K562 (cell line): Measurements from ENCODE around the gene FAM83D. TPM values are rescaled to one million over a fixed set of nuclear protein-coding genes. Genes with fewer than 3 reads are reported as not detected.

Experiments used
- CREB3 ChIP-seq: fragments of 450-650 bp; conservative IDR thresholded peaks from 2 replicates; pipeline ENCODE4 v1.6.1; 2016; ENCODE audit warnings: missing genetic modification characterization, low read depth, mild to moderate bottlenecking, missing compliant biosample characterization, moderate library complexity
- FOXK2 ChIP-seq, 2 experiments: fragments of 450-650 bp; IDR thresholded peaks in 1 of 2; conservative IDR thresholded peaks in 1 of 2; 2 replicates each; pipeline ENCODE4 v1.6.1; 2016; ENCODE audit warnings: low read depth in 2 of 2, mild to moderate bottlenecking in 1 of 2
- GABPB2 ChIP-seq: fragments of 250-450 bp; sonication (Bioruptor Pico); conservative IDR thresholded peaks from 2 replicates; pipeline ENCODE4 v1.5.1; 2021; ENCODE audit warnings: mild to moderate bottlenecking
- HDAC8 ChIP-seq: fragments of 450-650 bp; IDR thresholded peaks from 2 replicates; pipeline ENCODE4 v1.6.1; 2016; ENCODE audit warnings: mild to moderate bottlenecking, missing genetic modification characterization, moderate library complexity, missing compliant biosample characterization
- JUN ChIP-seq, 2 experiments: sonication (generic) in 1 of 2; formaldehyde crosslinking in 1 of 2; IDR thresholded peaks; 2 replicates each; pipeline versions ENCODE4 v1.6.1 to v1.8.0; 2012 to 2022; ENCODE audit warnings: borderline replicate concordance in 2 of 2, mild to moderate bottlenecking in 2 of 2, improper control_type of control experiment in 1 of 2, low read depth in 1 of 2, low read length in 1 of 2, missing genetic modification reagents in 1 of 2
- JUND ChIP-seq, 2 experiments: IDR thresholded peaks; 2 replicates in 1 of 2; 3 replicates in 1 of 2; pipeline ENCODE4 v1.6.1; 2011; ENCODE audit warnings: borderline replicate concordance in 2 of 2, low read depth in 2 of 2, low read length in 2 of 2, improper control_type of control experiment in 1 of 2, missing biosample characterization in 1 of 2, missing genetic modification characterization in 1 of 2, missing genetic modification reagents in 1 of 2
- MNT ChIP-seq, 2 experiments: fragments of 450-650 bp; conservative IDR thresholded peaks; 2 replicates each; pipeline ENCODE4 v1.6.1; 2017; ENCODE audit warnings: mild to moderate bottlenecking in 2 of 2, moderate library complexity in 2 of 2
- NFRKB ChIP-seq: fragments of 450-650 bp; IDR thresholded peaks from 2 replicates; pipeline ENCODE4 v1.6.1; 2016; ENCODE audit warnings: low read depth
- PHB2 ChIP-seq: fragments of 450-650 bp; IDR thresholded peaks from 2 replicates; pipeline ENCODE4 v1.6.1; 2017; ENCODE audit warnings: low read depth
- PTBP1 ChIP-seq: fragments of 200-400 bp; formaldehyde crosslinking; IDR thresholded peaks from 2 replicates; pipeline ENCODE4 v1.6.1; 2017; ENCODE audit warnings: low read depth, low read length
- RB1 ChIP-seq: fragments of 450-650 bp; IDR thresholded peaks from 2 replicates; pipeline ENCODE4 v1.6.1; 2017; ENCODE audit warnings: low read depth, mild to moderate bottlenecking
- TRIM25 ChIP-seq: fragments of 450-650 bp; IDR thresholded peaks from 2 replicates; pipeline ENCODE4 v1.7.0; 2016; ENCODE audit warnings: borderline replicate concordance
- polyA plus RNA-seq, 8 experiments: library from polyadenylated mRNA; depleted of rRNA in 4 of 8; stranded (reverse) in 5 of 8; unstranded in 3 of 8; fragments of >200 nt; fragmentation: Nextera tagmentation in 2 of 8; fragmentation: Illumina TruSeq in 1 of 8; extraction: Ambion mirVana in 2 of 8; extraction: Trizol in 1 of 8; gene quantifications; 2 replicates each; pipeline versions ENCODE4 v1.2.1 to v1.2.3, GENCODE V29; 2011 to 2014; ENCODE audit warnings: inconsistent platforms in 1 of 8, missing spikeins in 1 of 8
- total RNA-seq, 7 experiments: library from RNA; depleted of rRNA in 6 of 7; stranded (reverse); fragments of >200 nt in 6 of 7; fragmentation: Illumina TruSeq in 2 of 7; extraction: Trizol in 2 of 7; gene quantifications; 2 replicates each; pipeline versions ENCODE4 v1.2.1 to v1.2.3, GENCODE V29; 2011 to 2021; ENCODE audit warnings: low replicate concordance in 1 of 7

Gene FAM83D
- total and polyA plus RNA-seq, 9 of the 15 experiments (the other 6 are each of a cell fraction or from before 2014, with no cell fraction given), result 8.2 to 66.1 (median 43.5) TPM

- TF ChIP-seq PTBP1 (0 out of 2 replicates have a peak, but pooled peaks have one; percentile 58), HDAC8 (tag) (no peak), PHB2 (peak; percentile 98), TRIM25 (no peak), GABPB2 (CRISPR knock-in tag) (no peak), CREB3 (tag) (peak; percentile 72), FOXK2 (conservative IDR thresholded peaks at IDR 0.05 in 1 of 2, IDR thresholded peaks at IDR 0.05 in 1 of 2; ENCODE audit: low read depth in 2 of 2) (no peak; a peak in 2 of 4 replicates), MNT (conservative IDR thresholded peaks at IDR 0.05) (peak; percentile 43 to 73; a peak in 1 of 4 replicates), RB1 (no peak), NFRKB (no peak), JUN (IDR thresholded peaks at IDR 0.05; ENCODE audit: borderline replicate concordance, low read depth, low read length) (0 out of 2 replicates have a peak, but pooled peaks have one; percentile 58), JUN (CRISPR knock-in tag; IDR thresholded peaks at IDR 0.05; ENCODE audit: borderline replicate concordance) (no peak), JUND (IDR thresholded peaks at IDR 0.05; ENCODE audit: borderline replicate concordance, low read depth, low read length) (peak; percentile 65), JUND (tag; IDR thresholded peaks at IDR 0.05; ENCODE audit: borderline replicate concordance, low read depth, low read length) (no peak; the same call in 2 of the 3 replicates)
- TF ChIP-seq, all 486 proteins: peak for 172
These were observed 21.7 kb downstream of the FAM83D start (continued) for GRCh38 chr20:38947931-38948362.
